ENCODE results near the gene KCNIP1.

The KCNIP1 gene

GRCh38 chr5:170719551-170719950 lies 215.7 kb downstream of the KCNIP1 start:
- Histone ChIP-seq H3K9me3 (ENCODE audit: insufficient read depth, low read depth, low read length) (no peaks in the 10 kb centered on the region), H3K36me3 (ENCODE audit: insufficient read depth, low read length) (no peaks in the 10 kb centered on the region), H2AFZ (ENCODE audit: low read length) (no peak overlapping the region), H3K9me2 (replicated peaks; ENCODE audit: low read depth, low read length) (no peaks in the 10 kb centered on the region), H3K4me2 (ENCODE audit: low read depth, low read length, poor library complexity, severe bottlenecking) (no peak overlapping the region), H3K27me3 (ENCODE audit: insufficient read depth, low read length, poor library complexity, severe bottlenecking) (no peaks in the 10 kb centered on the region), H3K79me2 (ENCODE audit: insufficient read depth, low read length) (no peaks in the 10 kb centered on the region), H4K20me1 (ENCODE audit: insufficient read depth, low read length, poor library complexity, severe bottlenecking) (no peaks in the 10 kb centered on the region), H3K9ac (ENCODE audit: low read depth, low read length, poor library complexity, severe bottlenecking) (no peak overlapping the region), H3F3A (ENCODE audit: low read depth) (no peaks in the 10 kb centered on the region), H3K4me3 (ENCODE audit: low read length, poor library complexity, severe bottlenecking) (no peak overlapping the region), H3K4me1 (ENCODE audit: insufficient read depth, low read length, poor library complexity, severe bottlenecking) (no peaks in the 10 kb centered on the region)
- TF ChIP-seq CTCF (conservative IDR thresholded peaks at IDR 0.05; ENCODE audit: low read length), result no peak
- no peak for TF ChIP-seq EZH2phosphoT487 (IDR thresholded peaks at IDR 0.05; ENCODE audit: borderline replicate concordance)

GRCh38 chr5:170720179-170720578 lies 216.4 kb downstream of the KCNIP1 start:
- H3K4me1 ChIP-seq (ENCODE audit: insufficient read depth, low read length, poor library complexity, severe bottlenecking), result no peaks in the 10 kb centered on the region
- no peaks in the 10 kb centered on the region for H3K9me3 ChIP-seq (ENCODE audit: insufficient read depth, low read depth, low read length)
- no peaks in the 10 kb centered on the region for H3K36me3 ChIP-seq (ENCODE audit: insufficient read depth, low read length)
- TF ChIP-seq CTCF (conservative IDR thresholded peaks at IDR 0.05; ENCODE audit: low read length) (no peak), EZH2phosphoT487 (IDR thresholded peaks at IDR 0.05; ENCODE audit: borderline replicate concordance) (no peak)
- H3K9ac ChIP-seq (ENCODE audit: low read depth, low read length, poor library complexity, severe bottlenecking), result no peak overlapping the region
- H3K79me2 ChIP-seq (ENCODE audit: insufficient read depth, low read length), result no peaks in the 10 kb centered on the region
- no peaks in the 10 kb centered on the region for H3F3A ChIP-seq (ENCODE audit: low read depth)
- H4K20me1 ChIP-seq (ENCODE audit: insufficient read depth, low read length, poor library complexity, severe bottlenecking), result no peaks in the 10 kb centered on the region
- H3K4me3 ChIP-seq (ENCODE audit: low read length, poor library complexity, severe bottlenecking), result no peak overlapping the region
- H2AFZ ChIP-seq (ENCODE audit: low read length), result no peak overlapping the region
- H3K4me2 ChIP-seq (ENCODE audit: low read depth, low read length, poor library complexity, severe bottlenecking), result no peak overlapping the region
- no peaks in the 10 kb centered on the region for H3K9me2 ChIP-seq (replicated peaks; ENCODE audit: low read depth, low read length)
- H3K27me3 ChIP-seq (ENCODE audit: insufficient read depth, low read length, poor library complexity, severe bottlenecking), result no peaks in the 10 kb centered on the region

- Histone ChIP-seq H3F3A (ENCODE audit: low read depth) (no peaks in the 10 kb centered on the region), H3K79me2 (ENCODE audit: insufficient read depth, low read length) (no peaks in the 10 kb centered on the region), H3K4me2 (ENCODE audit: low read depth, low read length, poor library complexity, severe bottlenecking) (no peak overlapping the region), H3K9me2 (replicated peaks; ENCODE audit: low read depth, low read length) (no peaks in the 10 kb centered on the region), H3K4me1 (ENCODE audit: insufficient read depth, low read length, poor library complexity, severe bottlenecking) (no peaks in the 10 kb centered on the region), H3K9me3 (ENCODE audit: insufficient read depth, low read depth, low read length) (no peaks in the 10 kb centered on the region), H4K20me1 (ENCODE audit: insufficient read depth, low read length, poor library complexity, severe bottlenecking) (no peaks in the 10 kb centered on the region), H2AFZ (ENCODE audit: low read length) (no peak overlapping the region), H3K9ac (ENCODE audit: low read depth, low read length, poor library complexity, severe bottlenecking) (no peak overlapping the region), H3K27me3 (ENCODE audit: insufficient read depth, low read length, poor library complexity, severe bottlenecking) (no peaks in the 10 kb centered on the region), H3K36me3 (ENCODE audit: insufficient read depth, low read length) (no peaks in the 10 kb centered on the region), H3K4me3 (ENCODE audit: low read length, poor library complexity, severe bottlenecking) (no peak overlapping the region)
- no peak for TF ChIP-seq EZH2phosphoT487 (IDR thresholded peaks at IDR 0.05; ENCODE audit: borderline replicate concordance)
- no peak for TF ChIP-seq CTCF (conservative IDR thresholded peaks at IDR 0.05; ENCODE audit: low read length)
Measured at GRCh38 chr5:170720984-170721383, 217.2 kb downstream of the KCNIP1 start.

Data from Loucy (cell line).